Measurements from ENCODE around the gene RNU5D-1. TPM values are rescaled to one million over a fixed set of nuclear protein-coding genes. Genes with fewer than 3 reads are reported as not detected.

RNU5D-1 gene
- polyA plus RNA-seq, 1 experiment: not detected

DNA sequence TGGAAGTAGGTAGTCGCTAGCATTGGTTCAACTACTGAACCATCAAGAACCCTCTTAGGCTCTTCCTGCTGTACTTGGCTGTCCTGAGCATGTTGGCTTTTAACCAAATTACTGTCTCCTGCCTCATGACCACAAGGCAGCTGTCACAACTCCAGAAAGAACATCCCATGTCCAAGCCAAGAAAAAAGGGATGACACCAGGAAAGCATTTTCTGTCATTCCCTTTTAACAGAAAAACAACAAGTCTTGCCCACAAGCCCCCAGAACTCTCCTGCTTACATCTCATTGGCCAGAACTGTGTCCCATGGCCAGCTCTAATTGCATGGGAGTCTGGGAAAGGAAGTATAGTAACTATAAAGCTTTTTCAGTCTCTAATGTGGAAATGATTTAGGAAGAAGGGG lies 2.4 kb upstream of the RNU5D-1 start:
- Histone ChIP-seq H3K4me3 (ENCODE audit: low read depth, low read length) (no peak overlapping the region), H3K9me3 (ENCODE audit: control insufficient read depth, insufficient read depth, low read length) (peaks cover 3% of the 10 kb centered on the region; the same call in 1 of the 2 replicates), H3K27me3 (ENCODE audit: control insufficient read depth, insufficient read depth, low read length) (no peaks in the 10 kb centered on the region), H3K27ac (ENCODE audit: low read depth, low read length) (no peak overlapping the region)
- POLR2A ChIA-PET: interaction anchor here (1.1 kb wide), 1 partner anchor 42 kb away, joined by 5 read pairs; the partner anchor contains the start of gene RPS8
- TF ChIP-seq, protein P1, sequence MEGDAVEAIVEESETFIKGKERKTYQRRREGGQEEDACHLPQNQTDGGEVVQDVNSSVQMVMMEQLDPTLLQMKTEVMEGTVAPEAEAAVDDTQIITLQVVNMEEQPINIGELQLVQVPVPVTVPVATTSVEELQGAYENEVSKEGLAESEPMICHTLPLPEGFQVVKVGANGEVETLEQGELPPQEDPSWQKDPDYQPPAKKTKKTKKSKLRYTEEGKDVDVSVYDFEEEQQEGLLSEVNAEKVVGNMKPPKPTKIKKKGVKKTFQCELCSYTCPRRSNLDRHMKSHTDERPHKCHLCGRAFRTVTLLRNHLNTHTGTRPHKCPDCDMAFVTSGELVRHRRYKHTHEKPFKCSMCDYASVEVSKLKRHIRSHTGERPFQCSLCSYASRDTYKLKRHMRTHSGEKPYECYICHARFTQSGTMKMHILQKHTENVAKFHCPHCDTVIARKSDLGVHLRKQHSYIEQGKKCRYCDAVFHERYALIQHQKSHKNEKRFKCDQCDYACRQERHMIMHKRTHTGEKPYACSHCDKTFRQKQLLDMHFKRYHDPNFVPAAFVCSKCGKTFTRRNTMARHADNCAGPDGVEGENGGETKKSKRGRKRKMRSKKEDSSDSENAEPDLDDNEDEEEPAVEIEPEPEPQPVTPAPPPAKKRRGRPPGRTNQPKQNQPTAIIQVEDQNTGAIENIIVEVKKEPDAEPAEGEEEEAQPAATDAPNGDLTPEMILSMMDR (IDR thresholded peaks at IDR 0.05; ENCODE audit: low read depth, low read length): no peak
- DNase-seq (ENCODE audit: low read depth, low spot score): no peak
- CTCF ChIA-PET: interaction anchor here (1.0 kb wide), 1 partner anchor 81 kb away, joined by 3 read pairs; no protein-coding TSS in a partner anchor

DNA sequence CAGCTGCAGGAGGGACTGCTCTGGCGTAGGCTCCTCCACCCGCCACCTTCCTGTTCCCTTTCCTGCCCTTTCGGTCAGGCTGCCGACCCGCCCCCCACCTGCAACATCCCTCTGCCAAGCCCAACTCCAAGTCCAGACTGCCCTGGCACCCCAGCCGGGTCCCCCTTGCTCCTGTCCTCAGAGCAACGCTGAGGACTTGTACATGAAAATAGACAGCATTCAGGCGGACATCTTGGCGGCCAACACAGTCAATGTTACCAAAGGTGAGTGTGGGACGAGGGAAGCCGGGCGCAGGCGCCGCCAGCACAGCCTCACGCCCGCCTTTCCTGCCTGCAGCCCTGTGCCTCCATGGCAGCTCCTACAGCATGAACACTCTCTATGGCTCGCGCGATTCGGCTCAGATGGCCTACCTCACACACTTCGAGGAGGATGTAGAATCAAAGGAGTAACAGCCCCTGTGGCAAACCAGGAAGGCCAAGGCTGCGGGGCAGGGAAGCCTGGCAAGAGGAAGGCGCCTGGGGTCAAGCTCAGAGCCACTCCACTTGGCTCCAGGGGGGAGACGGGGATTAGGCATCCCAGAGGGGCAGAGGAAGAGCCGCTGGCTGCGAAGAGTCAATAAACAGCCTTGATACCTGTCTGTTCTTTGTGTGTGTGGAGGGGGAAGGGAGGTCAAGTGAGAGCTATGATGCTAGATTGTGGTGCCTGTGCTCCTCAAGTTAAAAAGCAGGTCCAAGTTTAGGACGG lies 5.8 kb downstream of the RNU5D-1 start:
- no peaks in the 10 kb centered on the region for H3K27me3 ChIP-seq (ENCODE audit: control insufficient read depth, insufficient read depth, low read length)
- POLR2A ChIA-PET: no interaction called here
- TF ChIP-seq, protein P1 (IDR thresholded peaks at IDR 0.05; ENCODE audit: low read depth, low read length): no peak
- H3K9me3 ChIP-seq (ENCODE audit: control insufficient read depth, insufficient read depth, low read length): peaks cover 8% of the 10 kb centered on the region; the same call in 1 of the 2 replicates
- no peak overlapping the region for H3K27ac ChIP-seq (ENCODE audit: low read depth, low read length)
- CTCF ChIA-PET: no interaction called here
- DNase-seq (ENCODE audit: low read depth, low spot score): no peak
- H3K4me3 ChIP-seq (ENCODE audit: low read depth, low read length): no peak overlapping the region

DNA sequence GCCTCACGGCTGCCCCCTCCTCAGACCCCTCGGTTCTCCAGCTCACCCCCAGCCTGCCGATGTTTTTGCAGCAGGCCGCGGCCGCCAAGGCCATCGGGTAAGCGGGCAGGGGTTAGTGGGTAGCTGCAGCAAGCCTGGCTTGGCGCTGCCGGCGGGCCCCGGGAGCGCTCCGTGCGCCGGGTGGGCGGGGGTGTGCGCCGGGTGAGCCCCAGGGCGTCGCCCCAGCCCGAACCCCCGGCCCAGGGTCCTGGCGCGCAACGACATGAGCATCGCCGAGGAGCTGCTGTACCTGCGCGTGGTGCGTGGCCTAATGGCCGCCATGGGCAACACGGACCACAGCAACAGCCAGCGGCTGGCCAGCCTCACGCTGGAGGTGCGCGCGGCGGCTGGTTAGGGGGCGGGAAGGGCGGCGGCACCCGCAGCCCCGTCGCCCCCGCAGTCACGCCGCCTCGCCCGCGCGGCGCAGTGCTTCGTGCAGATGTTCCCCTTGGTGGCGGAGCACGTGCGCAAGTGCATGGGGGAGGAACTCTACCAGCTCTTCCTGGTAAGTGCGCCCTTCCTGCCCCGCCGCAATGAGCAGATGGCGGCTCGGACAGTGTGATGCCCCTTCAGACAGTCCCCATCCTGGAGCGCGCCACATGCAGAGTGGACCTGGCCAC lies 6.5 kb downstream of the RNU5D-1 start:
- H3K27ac ChIP-seq (ENCODE audit: low read depth, low read length): no peak overlapping the region
- H3K9me3 ChIP-seq (ENCODE audit: control insufficient read depth, insufficient read depth, low read length): peaks cover 8% of the 10 kb centered on the region; the same call in 1 of the 2 replicates
- DNase-seq (ENCODE audit: low read depth, low spot score): no peak
- no peak overlapping the region for H3K4me3 ChIP-seq (ENCODE audit: low read depth, low read length)
- CTCF ChIA-PET: no interaction called here
- POLR2A ChIA-PET: no interaction called here
- TF ChIP-seq, protein P1 (IDR thresholded peaks at IDR 0.05; ENCODE audit: low read depth, low read length): no peak
- no peaks in the 10 kb centered on the region for H3K27me3 ChIP-seq (ENCODE audit: control insufficient read depth, insufficient read depth, low read length)

DNA sequence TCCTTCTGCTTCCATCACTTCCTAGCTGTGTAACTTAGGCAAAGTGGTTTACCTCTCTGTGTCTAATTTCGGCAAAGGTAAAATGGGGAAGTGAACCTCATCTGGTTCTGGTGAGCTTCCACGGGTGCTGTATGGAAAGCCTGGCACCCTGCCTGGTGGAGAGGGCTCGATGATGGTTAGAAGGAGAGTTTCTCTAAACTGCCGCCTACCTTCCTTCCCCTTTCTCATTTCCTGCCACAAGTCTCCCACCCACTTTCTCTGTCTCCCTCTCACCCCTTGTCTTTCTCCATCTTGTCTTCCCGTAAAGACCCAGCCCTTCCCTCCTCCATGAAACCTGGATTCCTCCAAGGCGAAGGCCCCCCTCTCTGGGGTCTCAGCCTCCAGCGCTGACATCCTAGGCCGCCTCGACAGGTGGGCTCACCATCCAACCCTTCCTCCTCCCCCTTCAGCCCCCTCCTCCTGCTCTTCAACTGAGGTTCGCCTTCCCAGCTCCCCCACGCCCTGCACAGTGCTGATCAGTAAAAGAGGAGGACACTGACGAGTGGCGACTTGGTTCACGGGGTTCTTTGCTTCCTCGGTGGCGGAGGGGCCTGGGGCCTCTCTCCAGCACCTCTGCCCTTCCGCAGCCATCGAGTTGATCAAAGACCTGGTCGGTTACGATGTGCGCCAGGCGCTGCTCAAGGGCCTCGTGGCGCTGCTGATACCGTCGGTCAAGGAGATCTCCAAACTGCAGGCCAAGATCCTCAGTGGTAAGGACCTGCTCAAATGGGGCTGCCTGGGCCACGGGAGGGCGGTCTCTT lies 7.3 kb downstream of the RNU5D-1 start:
- CTCF ChIA-PET: no interaction called here
- H3K27me3 ChIP-seq (ENCODE audit: control insufficient read depth, insufficient read depth, low read length): no peaks in the 10 kb centered on the region
- no peak overlapping the region for H3K27ac ChIP-seq (ENCODE audit: low read depth, low read length)
- POLR2A ChIA-PET: no interaction called here
- peaks cover 8% of the 10 kb centered on the region; the same call in 1 of the 2 replicates for H3K9me3 ChIP-seq (ENCODE audit: control insufficient read depth, insufficient read depth, low read length)
- DNase-seq (ENCODE audit: low read depth, low spot score): no peak
- H3K4me3 ChIP-seq (ENCODE audit: low read depth, low read length): no peak overlapping the region
- TF ChIP-seq, protein P1 (IDR thresholded peaks at IDR 0.05; ENCODE audit: low read depth, low read length): no peak

Data from AG04450 (cell line).